SK-N-SH (cell line): ENCODE data around the gene TSPAN16.

Experiments
- CHD2 ChIP-seq: fragments of 150-350 bp; IDR thresholded peaks from 2 replicates; pipeline ENCODE4 v1.6.1; 2018; ENCODE audit warnings: low read length; ENCODE audit not compliant: partially characterized antibody
- CTCF ChIP-seq: fragments of 200-600 bp; sonication (generic); IDR thresholded peaks from 2 replicates; pipeline ENCODE4 v1.6.1; 2017; ENCODE audit warnings: antibody characterized with exemption, mild to moderate bottlenecking, moderate library complexity
- EP300 ChIP-seq, 2 experiments: IDR thresholded peaks; 2 replicates each; pipeline versions ENCODE4 v1.4.0 to v1.6.1; 2012; ENCODE audit warnings: borderline replicate concordance in 1 of 2, low read depth in 1 of 2, low read length in 1 of 2
- SIN3A ChIP-seq: IDR thresholded peaks from 2 replicates; pipeline ENCODE4 v1.6.1; 2012; ENCODE audit warnings: low read depth, mild to moderate bottlenecking, low read length, moderate library complexity, borderline replicate concordance
- TAF1 ChIP-seq: IDR thresholded peaks from 2 replicates; pipeline ENCODE4 v1.6.1; 2012; ENCODE audit warnings: low read depth, mild to moderate bottlenecking, low read length, moderate library complexity, borderline replicate concordance
- USF2 ChIP-seq: fragments of 150-350 bp; IDR thresholded peaks from 2 replicates; pipeline ENCODE4 v1.6.1; 2017; ENCODE audit warnings: antibody characterized with exemption, low read length, low read depth, borderline replicate concordance

GRCh38 chr19:11323601-11324078 is 27.7 kb downstream of the TSPAN16 start:
- TF ChIP-seq CTCF (no peak), SIN3A (no peak), CHD2 (no peak), TAF1 (no peak), EP300 (IDR thresholded peaks at IDR 0.05; ENCODE audit: borderline replicate concordance in 1 of 2, low read depth in 1 of 2, low read length in 1 of 2) (no peak), USF2 (no peak)
